ENCODE results near the gene CETN3. TPM values are rescaled to one million over a fixed set of nuclear protein-coding genes. Genes with fewer than 3 reads are reported as not detected.

Gene CETN3
- total RNA-seq = 3.3 and 5.0 TPM in 2 replicates

DNA sequence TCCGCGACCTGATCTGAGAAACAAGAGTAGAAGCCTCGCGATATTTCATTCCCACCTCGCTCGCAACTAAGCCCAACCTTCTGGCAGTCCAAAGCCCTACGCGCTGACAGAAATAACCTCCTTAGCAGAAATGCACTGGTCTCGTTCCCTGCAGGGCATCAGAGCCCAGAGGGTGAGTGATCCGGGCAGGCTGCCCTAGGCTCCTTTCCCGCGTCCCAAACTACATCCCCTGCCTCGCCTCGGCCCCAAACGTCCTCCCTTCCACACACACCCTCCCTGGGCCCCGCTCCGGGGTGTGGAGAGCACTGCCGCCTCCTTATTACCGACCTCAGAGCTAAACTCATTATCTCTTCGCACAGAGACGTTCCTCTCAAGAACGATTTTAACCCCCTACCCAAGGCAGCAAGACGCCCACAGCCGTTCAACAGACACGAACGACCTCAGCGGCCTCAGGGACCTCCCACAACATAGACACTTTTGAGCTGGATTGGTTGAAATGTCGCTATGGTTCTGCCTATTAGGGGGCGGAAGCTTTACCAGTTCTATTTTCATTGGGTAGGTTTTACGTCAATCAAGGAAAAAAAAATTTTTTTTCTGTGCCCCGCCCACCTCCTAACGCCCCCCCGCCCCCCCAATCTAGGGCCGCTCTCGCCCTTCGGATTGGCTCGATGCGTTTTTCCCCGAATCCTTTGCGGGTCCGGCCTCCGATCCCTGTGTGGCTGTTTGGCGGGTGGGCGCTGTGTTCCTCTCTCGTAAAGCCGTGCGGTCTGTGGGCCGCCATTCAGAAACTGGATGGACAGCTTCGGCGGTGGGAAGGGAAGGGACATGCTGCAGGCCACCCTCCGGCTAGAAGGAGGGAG is at the start of gene CETN3:
CETN3 (minus strand) TSS at position 439 of the 860 bp plus-strand sequence; CDS start at position 344, 95 bp downstream.
- peak; percentile 97 to 98 for DNase-seq (ENCODE audit: low read depth in 2 of 2)

- no peak for DNase-seq (ENCODE audit: low read depth in 2 of 2)
Observed at GRCh38 chr5:90446961-90447360, 37.4 kb upstream of the CETN3 start.

- no peak for DNase-seq (ENCODE audit: low read depth in 2 of 2)
Observed at GRCh38 chr5:90440644-90441043, 31.1 kb upstream of the CETN3 start.

DNA sequence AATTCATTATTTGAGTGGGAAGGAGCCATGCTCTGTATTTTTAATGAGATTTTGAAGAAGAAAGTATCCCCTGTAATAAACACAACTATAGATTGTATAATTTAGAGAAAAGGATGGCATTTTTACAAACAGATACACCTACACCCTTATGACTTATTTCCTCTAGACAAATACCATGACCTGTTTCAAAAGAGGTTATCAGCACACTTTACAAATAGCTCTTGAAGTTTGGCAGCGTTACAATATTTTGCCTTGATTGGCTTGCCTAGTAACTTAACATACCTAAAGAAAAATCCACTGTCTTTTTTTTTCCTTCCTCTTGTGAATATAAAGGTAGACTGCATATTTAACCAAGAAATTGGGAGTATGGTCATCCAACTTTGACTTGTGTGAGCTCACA is 28.5 kb upstream of the CETN3 start:
- DNase-seq (ENCODE audit: low read depth in 2 of 2) = peak in 1 of 2 donors; percentile 37

GRCh38 chr5:90437663-90438062 is 28.1 kb upstream of the CETN3 start:
- DNase-seq (ENCODE audit: low read depth in 2 of 2) = no peak

- DNase-seq (ENCODE audit: low read depth in 2 of 2) = peak; percentile 49 to 56
Observed at GRCh38 chr5:90434116-90434714, 24.7 kb upstream of the CETN3 start.

- DNase-seq (ENCODE audit: low read depth in 2 of 2) = no peak
Observed at GRCh38 chr5:90424245-90424644, 14.7 kb upstream of the CETN3 start.

DNA sequence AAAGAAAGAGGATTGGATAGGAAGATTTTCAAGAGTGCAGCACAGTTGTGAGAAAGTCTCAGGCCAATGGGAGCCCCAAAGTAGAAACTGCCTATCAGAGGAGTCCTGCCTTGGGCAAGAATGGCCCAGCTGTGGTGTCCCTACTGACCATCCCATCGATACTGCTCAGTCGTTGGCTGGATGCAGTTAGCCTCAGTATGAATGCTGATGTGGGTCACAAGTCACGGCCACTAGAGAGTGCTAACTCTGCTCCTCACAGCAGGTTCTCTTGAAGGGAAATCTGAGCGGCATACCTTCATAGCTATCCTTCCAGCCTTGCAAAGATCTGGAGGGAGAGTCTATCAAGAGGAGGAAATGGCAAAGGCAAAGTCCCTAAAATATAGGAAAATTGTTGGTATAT is 11.6 kb upstream of the CETN3 start:
- peak; percentile 18 to 22 for DNase-seq (ENCODE audit: low read depth in 2 of 2)

GRCh38 chr5:90418214-90418613 is 8.7 kb upstream of the CETN3 start:
- no peak for DNase-seq (ENCODE audit: low read depth in 2 of 2)

GRCh38 chr5:90410178-90410762 is 714 bp upstream of the CETN3 start:
- DNase-seq (ENCODE audit: low read depth in 2 of 2) = peak in 1 of 2 donors; percentile 17

DNA sequence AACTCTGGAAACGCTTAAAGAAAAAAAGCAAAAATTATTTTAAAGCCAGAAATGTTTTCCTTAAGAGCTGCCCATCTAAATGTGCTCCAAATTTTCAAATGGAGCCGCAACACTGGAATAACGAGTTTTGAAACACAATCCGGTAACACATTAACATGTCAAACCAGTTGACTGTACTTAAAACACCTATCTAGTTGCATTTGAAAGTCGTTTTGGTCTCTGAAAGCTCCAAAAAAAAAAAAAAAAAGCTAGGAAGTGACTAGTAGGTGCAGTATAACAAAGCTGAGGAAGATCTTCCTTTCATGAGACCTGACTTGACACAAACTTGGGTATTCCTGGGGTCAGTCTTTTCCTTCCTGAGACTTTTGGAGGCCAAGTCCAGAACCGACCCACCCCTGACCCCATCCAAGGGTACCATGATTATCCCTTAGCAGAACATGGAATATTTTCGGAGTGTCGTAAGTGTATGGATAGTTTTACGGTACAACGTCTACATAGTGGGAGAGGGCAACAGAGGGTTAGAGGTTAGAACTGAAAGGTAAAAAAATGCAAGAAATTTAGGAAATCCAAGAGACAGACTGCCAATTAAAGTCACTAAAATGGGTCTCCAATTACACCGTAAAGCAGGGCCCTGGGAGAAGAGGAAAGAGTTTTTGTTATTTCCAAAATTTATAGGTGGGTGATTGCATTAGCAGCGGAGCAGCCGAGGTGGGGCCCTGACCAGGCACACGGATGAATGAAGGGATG is 812 bp downstream of the CETN3 start:
- peak in 1 of 2 donors; percentile 2 for DNase-seq (ENCODE audit: low read depth in 2 of 2)

DNA sequence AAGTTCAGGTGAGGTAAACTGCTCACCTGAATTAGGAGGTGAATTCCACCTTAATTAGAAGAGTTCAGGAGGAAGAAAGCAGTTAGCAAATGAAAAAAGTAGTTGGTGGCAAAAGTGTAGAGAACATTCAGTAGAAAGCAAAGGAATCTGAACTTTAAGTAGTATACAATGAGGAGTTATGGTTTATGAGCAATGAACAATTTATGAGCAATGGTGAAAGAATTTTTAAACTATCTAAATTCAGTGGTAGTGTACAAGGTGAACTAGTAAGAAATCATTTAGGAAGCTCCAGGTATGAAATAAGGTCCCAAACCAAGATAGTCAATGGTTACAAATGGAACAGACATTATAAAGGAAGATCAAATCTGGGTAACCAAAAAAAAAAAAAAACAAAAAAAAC is 3.1 kb downstream of the CETN3 start:
- DNase-seq (ENCODE audit: low read depth in 2 of 2) = no peak

DNA sequence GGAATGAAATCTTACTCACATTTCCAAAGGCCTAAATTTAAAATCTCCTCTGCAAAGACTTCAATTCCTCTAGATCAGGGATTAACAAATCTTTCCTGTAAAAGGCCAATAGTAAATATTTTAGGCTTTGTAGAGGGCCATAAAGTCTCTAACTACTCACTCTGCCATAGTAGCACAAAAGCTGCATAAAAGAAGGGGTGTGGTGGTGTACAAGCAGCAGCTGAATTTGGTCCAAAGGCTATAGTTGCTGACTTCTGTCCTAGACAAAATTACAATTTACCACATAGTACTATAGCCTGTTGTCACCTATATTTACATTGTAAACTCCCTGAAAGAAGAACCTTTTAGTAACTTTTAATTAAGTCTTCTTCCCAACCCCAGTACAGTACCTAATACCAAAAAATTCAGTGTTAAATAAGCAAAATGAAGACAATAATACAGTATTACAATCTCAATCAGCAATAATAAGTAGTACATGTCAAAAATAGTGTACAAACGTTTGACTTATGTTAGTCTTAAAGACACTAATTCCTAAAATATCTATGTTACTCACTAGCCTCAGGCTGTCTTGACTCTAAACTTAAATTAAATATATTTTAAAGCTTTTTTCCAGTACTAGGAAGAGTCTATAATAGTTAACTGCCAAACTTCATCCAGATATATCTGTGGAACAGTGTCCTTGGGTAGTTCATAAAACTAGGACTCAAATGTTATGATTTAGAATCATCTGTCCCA is 6.9 kb downstream of the CETN3 start:
- no peak for DNase-seq (ENCODE audit: low read depth in 2 of 2)

DNA sequence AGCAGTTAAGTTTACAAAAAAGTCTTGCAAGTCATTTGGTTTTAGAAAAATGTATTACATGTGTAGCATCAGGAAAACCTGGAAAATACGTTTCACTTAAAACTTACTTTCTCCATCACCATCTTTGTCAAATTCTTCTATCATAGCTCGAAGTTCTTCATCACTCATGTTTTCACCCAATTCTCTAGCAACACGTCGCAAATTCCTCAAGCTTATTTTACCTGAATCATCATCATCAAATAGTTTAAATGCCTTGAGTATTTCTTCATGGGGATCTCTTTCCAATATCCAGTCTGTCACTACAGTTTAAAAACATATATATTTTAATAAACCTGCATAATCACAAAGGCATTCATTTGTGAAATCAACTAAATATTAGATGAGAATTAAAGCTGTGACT is 10.3 kb downstream of the CETN3 start:
- no peak for DNase-seq (ENCODE audit: low read depth in 2 of 2)

GRCh38 chr5:90398726-90399125 is 10.8 kb downstream of the CETN3 start:
- DNase-seq (ENCODE audit: low read depth in 2 of 2) = no peak

DNA sequence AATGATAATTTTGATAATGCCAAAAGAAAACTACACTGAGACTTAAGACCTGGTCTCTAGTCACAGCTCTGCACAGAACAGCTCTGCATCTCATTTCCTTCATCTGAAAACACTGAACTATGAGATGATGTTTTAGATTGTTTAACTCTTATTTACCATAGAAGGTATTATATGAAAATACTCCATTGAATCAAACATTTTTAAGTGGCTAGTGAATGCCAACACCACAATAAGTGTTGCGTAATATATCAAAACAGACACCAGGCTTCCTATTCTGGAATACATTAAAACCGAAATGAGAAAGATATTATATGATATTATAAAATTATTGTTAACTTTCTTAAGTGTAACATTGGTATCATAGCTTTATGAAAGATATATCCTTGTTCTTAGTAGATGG is 14.6 kb downstream of the CETN3 start:
- DNase-seq (ENCODE audit: low read depth in 2 of 2) = no peak

- no peak for DNase-seq (ENCODE audit: low read depth in 2 of 2)
Observed at GRCh38 chr5:90390928-90391327, 18.6 kb downstream of the CETN3 start.

- no peak for DNase-seq (ENCODE audit: low read depth in 2 of 2)
Observed at GRCh38 chr5:90390326-90390725, 19.2 kb downstream of the CETN3 start.

DNA sequence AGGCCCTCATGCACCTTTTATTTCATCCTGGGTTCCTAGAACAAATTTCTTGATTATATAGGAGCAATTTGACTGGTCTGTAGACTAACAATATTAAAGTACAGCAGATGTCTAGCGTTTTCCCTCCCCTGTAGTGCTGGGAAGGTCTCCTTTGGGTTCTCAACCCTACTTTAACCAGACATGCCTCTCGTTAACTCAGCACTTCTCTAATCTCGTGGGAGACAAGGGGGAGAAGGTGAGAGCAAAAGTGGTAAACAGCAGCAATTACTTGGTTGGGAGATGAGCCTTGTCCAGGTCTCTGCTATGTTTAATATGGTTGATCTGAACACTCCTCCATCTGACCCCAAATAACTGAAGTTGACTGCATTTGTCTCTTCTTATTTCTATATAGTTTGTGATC is 22.0 kb downstream of the CETN3 start:
- DNase-seq (ENCODE audit: low read depth in 2 of 2) = no peak

DNA sequence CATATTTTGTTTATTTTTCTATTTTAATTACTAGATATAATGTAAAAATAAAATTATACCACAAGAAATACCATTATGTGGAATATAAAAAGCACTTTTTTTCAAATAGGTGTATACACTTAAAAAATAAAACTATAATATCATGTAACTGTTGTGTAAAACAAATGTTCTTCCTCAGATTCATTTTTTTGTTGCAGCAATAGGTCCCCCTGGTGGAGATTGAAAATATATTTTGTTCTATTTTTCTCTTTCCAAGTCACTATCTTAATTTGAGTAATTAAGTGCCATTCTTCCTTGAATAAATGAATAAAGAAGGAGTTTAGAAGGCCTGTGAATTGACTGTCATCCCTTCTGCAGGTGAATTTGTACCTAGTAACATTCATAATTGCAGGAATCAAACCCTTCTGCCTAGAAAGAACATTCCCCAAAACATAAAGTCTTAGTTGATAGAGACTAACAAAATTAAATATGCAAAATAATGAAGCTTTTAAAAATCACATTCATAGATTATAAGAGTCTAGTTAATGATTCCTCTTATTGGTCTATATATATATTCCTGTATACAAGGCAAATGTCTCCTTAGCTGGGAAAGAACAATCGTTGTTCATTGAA is 23.4 kb downstream of the CETN3 start:
- peak; percentile 22 to 24 for DNase-seq (ENCODE audit: low read depth in 2 of 2)

- no peak for DNase-seq (ENCODE audit: low read depth in 2 of 2)
Observed at GRCh38 chr5:90384389-90384788, 25.2 kb downstream of the CETN3 start.

Data from lung microvascular endothelial cell (primary cell).